HepG2 (cell line): ENCODE data around the gene TXNDC11. TPM values are rescaled to one million over a fixed set of nuclear protein-coding genes. Genes with fewer than 3 reads are reported as not detected.

Experiments used
- GRHL1 ChIP-seq: sonication (generic); formaldehyde crosslinking; conservative IDR thresholded peaks from 2 replicates; pipeline ENCODE4 v1.8.0; 2022; ENCODE audit warnings: missing genetic modification reagents
- NFKB2 ChIP-seq: sonication (generic); formaldehyde crosslinking; IDR thresholded peaks from 2 replicates; pipeline ENCODE4 v1.4.0; 2020; ENCODE audit warnings: missing genetic modification reagents, borderline replicate concordance
- NKX3-1 ChIP-seq: sonication (generic); formaldehyde crosslinking; IDR thresholded peaks from 2 replicates; pipeline ENCODE4 v1.5.0; 2020; ENCODE audit warnings: missing genetic modification reagents
- PHF20 ChIP-seq: sonication (generic); formaldehyde crosslinking; IDR thresholded peaks from 2 replicates; pipeline ENCODE4 v1.5.0; 2020; ENCODE audit warnings: mild to moderate bottlenecking, missing genetic modification reagents
- PRMT3 ChIP-seq: sonication (generic); formaldehyde crosslinking; IDR thresholded peaks from 2 replicates; pipeline ENCODE4 v1.8.1; 2022; ENCODE audit warnings: low read depth, mild to moderate bottlenecking, moderate library complexity, missing genetic modification reagents, borderline replicate concordance
- SMAD3 ChIP-seq: sonication (generic); formaldehyde crosslinking; IDR thresholded peaks from 2 replicates; pipeline ENCODE4 v1.4.0; 2020; ENCODE audit warnings: missing genetic modification reagents
- SOX13 ChIP-seq, 3 experiments: fragments of 450-650 bp in 1 of 3; sonication (generic) in 1 of 3; formaldehyde crosslinking in 1 of 3; IDR thresholded peaks in 2 of 3; conservative IDR thresholded peaks in 1 of 3; 2 replicates each; pipeline versions ENCODE4 v1.5.0 to v1.6.1; 2016 to 2020; ENCODE audit warnings: antibody characterized with exemption in 1 of 3, mild to moderate bottlenecking in 1 of 3, missing compliant biosample characterization in 1 of 3, missing genetic modification reagents in 1 of 3, moderate library complexity in 1 of 3
- TAF15 ChIP-seq: fragments of 200-400 bp; formaldehyde crosslinking; IDR thresholded peaks from one replicate; pipeline ENCODE4 v1.6.1; 2018; ENCODE audit warnings: mild to moderate bottlenecking, low read depth, low read length; ENCODE audit not compliant: poor library complexity, severe bottlenecking
- ZHX2 ChIP-seq, 2 experiments: sonication (generic) in 1 of 2; formaldehyde crosslinking in 1 of 2; IDR thresholded peaks; 2 replicates each; pipeline versions ENCODE4 v1.6.1 to v1.9.0; 2014 to 2022; ENCODE audit warnings: antibody characterized with exemption in 1 of 2, borderline replicate concordance in 1 of 2, inconsistent platforms in 1 of 2, low read depth in 1 of 2, missing genetic modification reagents in 1 of 2
- ZNF343 ChIP-seq: sonication (generic); formaldehyde crosslinking; IDR thresholded peaks from 2 replicates; pipeline ENCODE4 v1.4.0; 2020; ENCODE audit warnings: mild to moderate bottlenecking, missing genetic modification reagents
- polyA plus RNA-seq, 8 experiments: library from polyadenylated mRNA; depleted of rRNA in 3 of 8; stranded (reverse) in 7 of 8; unstranded in 1 of 8; fragments of >200 nt; fragmentation: Illumina TruSeq in 4 of 8; extraction: Trizol in 4 of 8; gene quantifications; 2 replicates each; pipeline versions ENCODE4 v1.2.1 to v1.2.3, GENCODE V29; 2011 to 2016; ENCODE audit warnings: low read depth in 4 of 8, missing spikeins in 1 of 8, mixed read lengths in 1 of 8; ENCODE audit not compliant: insufficient read depth in 1 of 8
- total RNA-seq, 5 experiments: library from RNA; depleted of rRNA; stranded (reverse); fragments of >200 nt; fragmentation: Illumina TruSeq; extraction: Trizol; gene quantifications; 2 replicates each; pipeline ENCODE4 v1.2.3, GENCODE V29; 2016; ENCODE audit warnings: low read depth in 1 of 5
- TF ChIP-seq, protein P1 (sequence below): sonication (generic); formaldehyde crosslinking; conservative IDR thresholded peaks from 2 replicates; pipeline ENCODE4 v1.4.0; 2020; ENCODE audit warnings: missing genetic modification reagents
- TF ChIP-seq, protein P2 (sequence below): sonication (generic); formaldehyde crosslinking; IDR thresholded peaks from 2 replicates; pipeline ENCODE4 v1.8.0; 2022; ENCODE audit warnings: mild to moderate bottlenecking, missing genetic modification reagents
- TF ChIP-seq, protein P3 (sequence below): sonication (generic); formaldehyde crosslinking; IDR thresholded peaks from 2 replicates; pipeline ENCODE4 v1.8.1; 2023; ENCODE audit warnings: mild to moderate bottlenecking, moderate library complexity, missing genetic modification reagents

TXNDC11 gene
- total and polyA plus RNA-seq, 2 of the 13 experiments (the other 11 are each of a cell fraction or from before 2014, with no cell fraction given), result 74.9 to 123 TPM

DNA sequence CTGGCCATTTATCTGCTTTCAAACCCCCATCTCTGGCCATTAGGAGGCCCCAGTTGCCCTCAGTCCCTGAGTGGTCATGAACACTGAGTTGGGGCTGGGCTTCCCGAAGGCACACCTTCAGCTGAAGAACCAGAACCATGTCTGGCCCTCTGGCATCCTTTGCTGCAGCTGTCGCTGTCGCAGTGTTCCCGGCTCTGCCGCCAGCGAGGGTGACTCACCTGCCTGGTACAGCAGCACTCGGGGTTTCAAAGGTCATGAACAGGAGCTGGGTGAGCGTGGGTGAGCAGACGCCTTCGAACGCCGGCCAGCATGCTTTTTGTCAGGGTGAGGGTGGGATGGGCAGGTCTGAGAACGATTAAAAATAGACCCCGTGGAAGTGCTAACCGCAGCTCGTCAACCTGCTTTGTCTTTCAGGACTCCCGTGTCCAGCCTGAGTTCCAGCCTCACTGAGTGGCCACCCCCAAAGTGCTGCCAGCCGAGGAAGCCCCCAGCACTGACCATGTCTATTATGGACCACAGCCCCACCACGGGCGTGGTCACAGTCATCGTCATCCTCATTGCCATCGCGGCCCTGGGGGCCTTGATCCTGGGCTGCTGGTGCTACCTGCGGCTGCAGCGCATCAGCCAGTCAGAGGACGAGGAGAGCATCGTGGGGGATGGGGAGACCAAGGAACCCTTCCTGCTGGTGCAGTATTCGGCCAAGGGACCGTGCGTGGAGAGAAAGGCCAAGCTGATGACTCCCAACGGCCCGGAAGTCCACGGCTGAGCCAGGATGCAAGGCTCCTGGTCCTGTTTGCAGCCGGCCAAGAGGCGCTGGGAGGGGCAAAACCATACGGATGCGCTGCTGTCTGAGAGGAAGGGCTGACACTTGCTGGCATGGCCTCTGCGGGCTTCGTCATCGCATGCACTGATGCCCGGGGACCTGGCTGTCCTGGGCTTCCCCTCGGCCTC is 66.8 kb downstream of the TXNDC11 start (continued):
- TF ChIP-seq GRHL1 (CRISPR knock-in tag) (no peak), ZNF343 (CRISPR knock-in tag) (peak; percentile 64), NFKB2 (CRISPR knock-in tag) (peak; percentile 8; the same call in 1 of the 2 replicates), ZHX2 (IDR thresholded peaks at IDR 0.05; ENCODE audit: low read depth) (no peak), ZHX2 (CRISPR knock-in tag; IDR thresholded peaks at IDR 0.05; ENCODE audit: borderline replicate concordance) (no peak), PRMT3 (CRISPR knock-in tag) (no peak), TAF15 (no peak), SMAD3 (peak; percentile 84), SOX13 (IDR thresholded peaks at IDR 0.05) (no peak), SOX13 (CRISPR knock-in tag; conservative IDR thresholded peaks at IDR 0.05 in 1 of 2, IDR thresholded peaks at IDR 0.05 in 1 of 2) (peak in 1 of 2 experiments; percentile 22; a peak in 1 of 4 replicates), PHF20 (peak; percentile 50; the same call in 1 of the 2 replicates), NKX3-1 (CRISPR knock-in tag) (no peak)
- TF ChIP-seq, protein P1, sequence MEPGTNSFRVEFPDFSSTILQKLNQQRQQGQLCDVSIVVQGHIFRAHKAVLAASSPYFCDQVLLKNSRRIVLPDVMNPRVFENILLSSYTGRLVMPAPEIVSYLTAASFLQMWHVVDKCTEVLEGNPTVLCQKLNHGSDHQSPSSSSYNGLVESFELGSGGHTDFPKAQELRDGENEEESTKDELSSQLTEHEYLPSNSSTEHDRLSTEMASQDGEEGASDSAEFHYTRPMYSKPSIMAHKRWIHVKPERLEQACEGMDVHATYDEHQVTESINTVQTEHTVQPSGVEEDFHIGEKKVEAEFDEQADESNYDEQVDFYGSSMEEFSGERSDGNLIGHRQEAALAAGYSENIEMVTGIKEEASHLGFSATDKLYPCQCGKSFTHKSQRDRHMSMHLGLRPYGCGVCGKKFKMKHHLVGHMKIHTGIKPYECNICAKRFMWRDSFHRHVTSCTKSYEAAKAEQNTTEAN (CRISPR knock-in tag), result no peak
- TF ChIP-seq, protein P2, sequence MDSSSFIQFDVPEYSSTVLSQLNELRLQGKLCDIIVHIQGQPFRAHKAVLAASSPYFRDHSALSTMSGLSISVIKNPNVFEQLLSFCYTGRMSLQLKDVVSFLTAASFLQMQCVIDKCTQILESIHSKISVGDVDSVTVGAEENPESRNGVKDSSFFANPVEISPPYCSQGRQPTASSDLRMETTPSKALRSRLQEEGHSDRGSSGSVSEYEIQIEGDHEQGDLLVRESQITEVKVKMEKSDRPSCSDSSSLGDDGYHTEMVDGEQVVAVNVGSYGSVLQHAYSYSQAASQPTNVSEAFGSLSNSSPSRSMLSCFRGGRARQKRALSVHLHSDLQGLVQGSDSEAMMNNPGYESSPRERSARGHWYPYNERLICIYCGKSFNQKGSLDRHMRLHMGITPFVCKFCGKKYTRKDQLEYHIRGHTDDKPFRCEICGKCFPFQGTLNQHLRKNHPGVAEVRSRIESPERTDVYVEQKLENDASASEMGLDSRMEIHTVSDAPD, result 0 out of 2 replicates have a peak, but pooled peaks have one; percentile 76
- TF ChIP-seq, protein P3, sequence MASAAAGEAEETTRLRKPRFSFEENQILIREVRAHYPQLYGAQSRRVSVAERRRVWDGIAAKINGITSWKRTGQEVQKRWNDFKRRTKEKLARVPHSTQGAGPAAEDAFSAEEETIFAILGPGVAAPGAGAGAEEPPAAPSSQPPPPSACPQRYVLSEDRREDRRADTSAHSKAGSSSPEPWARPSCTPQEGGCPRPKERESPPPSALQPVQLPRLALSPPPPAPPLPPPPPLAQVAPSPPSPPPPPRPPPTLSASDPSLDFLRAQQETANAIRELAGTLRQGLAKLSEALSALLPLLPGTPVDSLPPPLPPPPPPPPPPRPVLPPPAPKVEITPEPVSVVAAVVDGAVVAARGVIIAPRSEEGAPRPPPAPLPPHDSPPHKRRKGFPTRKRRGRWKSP, result peak; percentile 77; the same call in 1 of the 2 replicates
